GM21515 (cell line): ENCODE data around the gene VPS26B.
"Not testable (repeated sequence)": the region's sequence is repeated elsewhere in the genome, so short reads cannot be mapped to it uniquely, and the experiment has no call there.

Experiments used
- ATAC-seq: cut with Tn5 transposase; IDR thresholded peaks from one replicate; pipeline ENCODE4 v1.9.1; 2021; ENCODE audit not compliant: unreplicated experiment

VPS26B gene

GRCh38 chr11:134278356-134278755 is 53.9 kb downstream of the VPS26B start:
- no peak for ATAC-seq

GRCh38 chr11:134281635-134282034 is 57.2 kb downstream of the VPS26B start:
- ATAC-seq: not testable (repeated sequence)

GRCh38 chr11:134282121-134283045 is 57.9 kb downstream of the VPS26B start:
- no peak for ATAC-seq

- ATAC-seq: no peak
Observed at GRCh38 chr11:134283461-134284230, 59.2 kb downstream of the VPS26B start.

- ATAC-seq: not testable (repeated sequence)
Observed at GRCh38 chr11:134284349-134284748, 59.9 kb downstream of the VPS26B start.

- no peak for ATAC-seq
Observed at GRCh38 chr11:134287561-134287960, 63.1 kb downstream of the VPS26B start.

- no peak for ATAC-seq
Observed at GRCh38 chr11:134288486-134288885, 64.0 kb downstream of the VPS26B start.

GRCh38 chr11:134289167-134289566 is 64.7 kb downstream of the VPS26B start:
- ATAC-seq: no peak

GRCh38 chr11:134289789-134290188 is 65.3 kb downstream of the VPS26B start:
- no peak for ATAC-seq

GRCh38 chr11:134290646-134291045 is 66.2 kb downstream of the VPS26B start:
- ATAC-seq: no peak

- ATAC-seq: no peak
Observed at GRCh38 chr11:134291196-134291595, 66.7 kb downstream of the VPS26B start.

GRCh38 chr11:134292661-134293060 is 68.2 kb downstream of the VPS26B start:
- ATAC-seq: no peak

- ATAC-seq: no peak
Observed at GRCh38 chr11:134293119-134294113, 68.9 kb downstream of the VPS26B start.

- ATAC-seq: no peak
Observed at GRCh38 chr11:134294664-134295063, 70.2 kb downstream of the VPS26B start.
